ENCODE results near the gene ZCCHC17. TPM values are rescaled to one million over a fixed set of nuclear protein-coding genes. Genes with fewer than 3 reads are reported as not detected.

The ZCCHC17 gene
- total and polyA plus RNA-seq, 2 donors (not counting 1 experiment from before 2014, with no cell fraction given), result 14.1 to 20.3 TPM

GRCh38 chr1:31372051-31372450 is 75.2 kb downstream of the ZCCHC17 start:
- TF ChIP-seq CTCF (IDR thresholded peaks at IDR 0.05) (no peak), EZH2 (IDR thresholded peaks at IDR 0.05; ENCODE audit: borderline replicate concordance, insufficient read depth, low read depth, low read length, poor library complexity, severe bottlenecking) (no peak)
- CTCF ChIA-PET, result no interaction called here
- Histone ChIP-seq H3K4me3 (ENCODE audit: control extremely low read depth in 1 of 5, extremely low read depth in 1 of 5, insufficient read depth in 1 of 5, low read depth in 2 of 5, low read length in 4 of 5) (no peak overlapping the region), H3K4me2 (replicated peaks; ENCODE audit: low read depth, low read length, poor library complexity, severe bottlenecking) (no peak overlapping the region), H4K20me1 (ENCODE audit: control insufficient read depth, insufficient read depth, low read length, poor library complexity, severe bottlenecking) (no peaks in the 10 kb centered on the region), H2AFZ (ENCODE audit: insufficient read depth, low read depth, low read length, poor library complexity, severe bottlenecking) (no peak overlapping the region), H3K79me2 (ENCODE audit: control insufficient read depth, insufficient read depth, low read length) (no peaks in the 10 kb centered on the region), H3K36me3 (replicated peaks in 1 of 2; ENCODE audit: control extremely low read depth in 1 of 2, control insufficient read depth in 1 of 2, extremely low read depth in 1 of 2, insufficient read depth in 2 of 2, low read length in 1 of 2) (no peaks in the 10 kb centered on the region), H3K4me1 (ENCODE audit: control insufficient read depth in 2 of 2, insufficient read depth in 2 of 2, low read length in 2 of 2) (peaks cover 8 to 17% of the 10 kb centered on the region in 2 donors), H3K27ac (ENCODE audit: low read length in 2 of 2) (no peak overlapping the region), H3K27me3 (replicated peaks in 1 of 4; ENCODE audit: control extremely low read depth in 1 of 4, control insufficient read depth in 3 of 4, insufficient read depth in 4 of 4, low read length in 3 of 4) (peaks cover 0 to 13% (median 2%) of the 10 kb centered on the region in 4 experiments), H3K9ac (ENCODE audit: low read length) (no peak overlapping the region), H3K9me3 (ENCODE audit: control extremely low read depth in 1 of 3, control insufficient read depth in 2 of 3, insufficient read depth in 1 of 3, low read length in 2 of 3) (no peaks in the 10 kb centered on the region)
- ATAC-seq (ENCODE audit: low read depth) (no peak), DNase-seq (no peak)
- H3K4me1 Mint-ChIP-seq, result peaks cover 18% of the 10 kb centered on the region
- peak overlapping the region; percentile 26 for H3K4me3 Mint-ChIP-seq
- POLR2A ChIA-PET, result no interaction called here
- intact Hi-C loops (cut with micrococcal nuclease), result no loop called here
- WGBS (ENCODE audit: insufficient coverage), result 91% methylated on average over 3 of the region's 3 CpGs
- H3K9me3 Mint-ChIP-seq (ENCODE audit: insufficient read depth), result no peaks in the 10 kb centered on the region
- no peak overlapping the region for H3K27ac Mint-ChIP-seq
- H3K27me3 Mint-ChIP-seq, result peaks cover 11% of the 10 kb centered on the region

DNA sequence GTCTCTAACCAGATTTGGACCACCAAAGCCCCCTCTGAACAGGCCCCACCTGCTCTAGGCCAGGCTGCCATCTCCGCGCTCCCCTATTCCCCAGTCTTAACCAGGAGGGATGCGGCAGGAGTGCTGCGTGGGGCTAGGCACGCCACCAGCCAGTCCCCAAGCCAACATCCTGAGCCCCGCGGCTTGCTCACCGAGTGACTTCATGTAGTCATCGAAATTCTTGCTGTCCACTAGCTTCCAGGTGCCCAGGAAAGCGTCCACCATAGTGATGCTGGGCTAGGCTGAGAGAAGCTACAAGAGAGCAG is 75.9 kb downstream of the ZCCHC17 start:
- Histone ChIP-seq H3K27ac (ENCODE audit: low read length in 2 of 2) (no peak overlapping the region), H2AFZ (ENCODE audit: insufficient read depth, low read depth, low read length, poor library complexity, severe bottlenecking) (no peak overlapping the region), H4K20me1 (ENCODE audit: control insufficient read depth, insufficient read depth, low read length, poor library complexity, severe bottlenecking) (no peaks in the 10 kb centered on the region), H3K27me3 (replicated peaks in 1 of 4; ENCODE audit: control extremely low read depth in 1 of 4, control insufficient read depth in 3 of 4, insufficient read depth in 4 of 4, low read length in 3 of 4) (peaks cover 0 to 13% (median 2%) of the 10 kb centered on the region in 4 experiments), H3K36me3 (replicated peaks in 1 of 2; ENCODE audit: control extremely low read depth in 1 of 2, control insufficient read depth in 1 of 2, extremely low read depth in 1 of 2, insufficient read depth in 2 of 2, low read length in 1 of 2) (no peaks in the 10 kb centered on the region), H3K4me2 (replicated peaks; ENCODE audit: low read depth, low read length, poor library complexity, severe bottlenecking) (peak overlapping the region; percentile 75), H3K9ac (ENCODE audit: low read length) (peak overlapping the region; percentile 42), H3K9me3 (ENCODE audit: control extremely low read depth in 1 of 3, control insufficient read depth in 2 of 3, insufficient read depth in 1 of 3, low read length in 2 of 3) (no peaks in the 10 kb centered on the region), H3K4me3 (ENCODE audit: control extremely low read depth in 1 of 5, extremely low read depth in 1 of 5, insufficient read depth in 1 of 5, low read depth in 2 of 5, low read length in 4 of 5) (peak overlapping the region in 2 of 5 experiments; percentile 38 to 43), H3K4me1 (ENCODE audit: control insufficient read depth in 2 of 2, insufficient read depth in 2 of 2, low read length in 2 of 2) (peaks cover 8 to 17% of the 10 kb centered on the region in 2 donors), H3K79me2 (ENCODE audit: control insufficient read depth, insufficient read depth, low read length) (no peaks in the 10 kb centered on the region)
- TF ChIP-seq EZH2 (IDR thresholded peaks at IDR 0.05; ENCODE audit: borderline replicate concordance, insufficient read depth, low read depth, low read length, poor library complexity, severe bottlenecking) (no peak), CTCF (IDR thresholded peaks at IDR 0.05) (no peak)
- peaks cover 18% of the 10 kb centered on the region for H3K27me3 Mint-ChIP-seq
- ATAC-seq (ENCODE audit: low read depth) (no peak), DNase-seq (no peak)
- ChIA-PET POLR2A (no interaction called here), CTCF (interaction anchor here (0.6 to 1.5 kb wide), 3 partner anchors 11 to 773 kb away, joined by 3 to 11 read pairs (median 3); no protein-coding TSS in a partner anchor)
- no peaks in the 10 kb centered on the region for H3K9me3 Mint-ChIP-seq (ENCODE audit: insufficient read depth)
- H3K27ac Mint-ChIP-seq, result no peak overlapping the region
- H3K4me1 Mint-ChIP-seq, result peaks cover 18% of the 10 kb centered on the region
- H3K4me3 Mint-ChIP-seq, result peak overlapping the region; percentile 85
- intact Hi-C loops (cut with micrococcal nuclease), result no loop called here
- WGBS (ENCODE audit: insufficient coverage), result 56% methylated on average over 10 of the region's 10 CpGs

All from B cell (primary cell).